Stimulated activated CD8-positive, alpha-beta memory T cell treated with anti-CD3 and anti-CD28 coated beads, Interleukin-4, amount 100 ng/mL, for 24 hours (primary cell): ENCODE data around the gene PHYHD1.
"Not testable (repeated sequence)": the region's sequence is repeated elsewhere in the genome, so short reads cannot be mapped to it uniquely, and the experiment has no call there.

Source experiments
- DNase-seq: peaks from one replicate; pipeline ENCODE4 v3.0.0-alpha.2; 2020; ENCODE audit warnings: low read depth

PHYHD1 gene

GRCh38 chr9:128921881-128922763 is 1.3 kb downstream of the PHYHD1 start:
- peak; percentile 17 for DNase-seq

- no peak for DNase-seq
These were observed 2.7 kb downstream of the PHYHD1 start for GRCh38 chr9:128923493-128923883.

- peak; percentile 25 for DNase-seq
These were observed 7.1 kb downstream of the PHYHD1 start for GRCh38 chr9:128927731-128928411.

- no peak for DNase-seq
These were observed 7.8 kb downstream of the PHYHD1 start for GRCh38 chr9:128928624-128929023.

- DNase-seq, result no peak
These were observed 8.8 kb downstream of the PHYHD1 start for GRCh38 chr9:128929560-128929959.

GRCh38 chr9:128933731-128934130 is 12.9 kb downstream of the PHYHD1 start:
- DNase-seq, result no peak

- DNase-seq, result no peak
These were observed 15.5 kb downstream of the PHYHD1 start for GRCh38 chr9:128936171-128936865.

- no peak for DNase-seq
These were observed 16.8 kb downstream of the PHYHD1 start for GRCh38 chr9:128937310-128938165.

- no peak for DNase-seq
These were observed 19.6 kb downstream of the PHYHD1 start for GRCh38 chr9:128940271-128940921.

GRCh38 chr9:128940946-128941755 is 20.4 kb downstream of the PHYHD1 start:
- no peak for DNase-seq

- no peak for DNase-seq
These were observed 23.2 kb downstream of the PHYHD1 start for GRCh38 chr9:128943832-128944620.

GRCh38 chr9:128944966-128945365 is 24.2 kb downstream of the PHYHD1 start:
- not testable (repeated sequence) for DNase-seq

- DNase-seq, result no peak
These were observed 25.2 kb downstream of the PHYHD1 start for GRCh38 chr9:128945798-128946501.

GRCh38 chr9:128946571-128947276 is 25.9 kb downstream of the PHYHD1 start:
- no peak for DNase-seq

GRCh38 chr9:128947277-128947526 is 26.4 kb downstream of the PHYHD1 start:
- DNase-seq, result no peak

GRCh38 chr9:128947527-128948301 is 26.9 kb downstream of the PHYHD1 start, which contains the start of the genes DOLK and NUP188:
Gene DOLK, minus strand, starts transcription at chr9:128947603. Its CDS starts 300 bp downstream, at chr9:128947303.
Gene NUP188, plus strand, starts transcription at chr9:128947699. Its CDS starts 21 bp downstream, at chr9:128947720.
- DNase-seq, result peak; percentile 98

GRCh38 chr9:128961403-128961802 is 40.6 kb downstream of the PHYHD1 start:
- not testable (repeated sequence) for DNase-seq
